Thoracic aorta (tissue), 2 donors: ENCODE data around the gene DEDD. TPM values are rescaled to one million over a fixed set of nuclear protein-coding genes. Genes with fewer than 3 reads are reported as not detected.

Source experiments
- ATAC-seq: fragments of 150-250 bp; one replicate; pipeline ENCODE4 v1.8.0; 2017; ENCODE audit warnings: low read depth; ENCODE audit not compliant: insufficient number of reproducible peaks, low FRiP score
- DNase-seq: peaks from one replicate; pipeline ENCODE4 v3.0.0-alpha.2; 2020; ENCODE audit warnings: low spot score
- H3K27ac ChIP-seq, 2 donors: fragments of 200-600 bp; sonication (generic); 1 replicate in 1 of 2; 2 replicates in 1 of 2; pipeline ENCODE4 v1.5.1; 2016; ENCODE audit warnings: mild to moderate bottlenecking in 2 of 2, moderate library complexity in 2 of 2
- H3K27me3 ChIP-seq: fragments of 200-600 bp; sonication (generic); replicated peaks from 2 replicates; pipeline ENCODE4 v1.6.0; 2016; ENCODE audit warnings: mild to moderate bottlenecking; ENCODE audit not compliant: insufficient read depth
- H3K36me3 ChIP-seq: fragments of 200-600 bp; sonication (generic); one replicate; pipeline ENCODE4 v1.5.1; 2016
- H3K4me1 ChIP-seq, 2 donors: fragments of 200-600 bp; sonication (generic); 1 replicate in 1 of 2; 2 replicates in 1 of 2; pipeline versions ENCODE4 v1.5.1 to v1.6.0; 2016; ENCODE audit warnings: low read depth in 2 of 2, mild to moderate bottlenecking in 1 of 2; ENCODE audit not compliant: control insufficient read depth in 1 of 2
- H3K4me3 ChIP-seq: fragments of 200-600 bp; sonication (generic); 2 replicates; pipeline ENCODE4 v1.5.1; 2016; ENCODE audit warnings: mild to moderate bottlenecking
- H3K9me3 ChIP-seq: fragments of 200-600 bp; sonication (generic); 2 replicates; pipeline ENCODE4 v1.5.1; 2016
- total RNA-seq, 2 donors: library from RNA; depleted of rRNA; stranded (reverse); fragments of >200 nt; gene quantifications; one replicate each; pipeline versions ENCODE4 v1.1.0 to v1.2.3, GENCODE V29; 2016
- TF ChIP-seq, protein P1 (sequence below): fragments of 200-600 bp; sonication (generic); IDR thresholded peaks from one replicate; pipeline ENCODE4 v1.5.1; 2019; ENCODE audit warnings: antibody characterized with exemption

The DEDD gene
- total RNA-seq, 2 donors from 2014 or later = 30.7 to 34.3 TPM

DNA sequence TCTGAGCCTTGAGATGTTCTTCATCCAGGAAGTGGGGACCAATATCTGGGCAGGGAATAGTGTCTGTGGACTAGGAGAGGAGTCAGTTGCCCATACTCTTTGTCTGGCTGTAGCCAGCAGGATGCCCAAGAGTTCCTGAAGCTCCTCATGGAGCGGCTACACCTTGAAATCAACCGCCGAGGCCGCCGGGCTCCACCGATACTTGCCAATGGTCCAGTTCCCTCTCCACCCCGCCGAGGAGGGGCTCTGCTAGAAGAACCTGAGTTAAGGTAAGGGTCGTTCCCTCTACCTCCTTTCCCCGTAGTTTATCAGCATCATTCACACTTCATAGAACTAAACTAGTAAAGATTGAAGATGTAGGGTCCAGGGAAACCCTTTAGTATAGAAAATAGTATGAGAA lies 30.3 kb upstream of the DEDD start:
- Histone ChIP-seq H3K27ac (no peak overlapping the region), H3K4me3 (no peak overlapping the region), H3K36me3 (peaks cover 7% of the 10 kb centered on the region), H3K4me1 (peaks cover 29 to 50% of the 10 kb centered on the region in 2 donors), H3K9me3 (no peaks in the 10 kb centered on the region), H3K27me3 (no peaks in the 10 kb centered on the region)
- TF ChIP-seq, protein P1, sequence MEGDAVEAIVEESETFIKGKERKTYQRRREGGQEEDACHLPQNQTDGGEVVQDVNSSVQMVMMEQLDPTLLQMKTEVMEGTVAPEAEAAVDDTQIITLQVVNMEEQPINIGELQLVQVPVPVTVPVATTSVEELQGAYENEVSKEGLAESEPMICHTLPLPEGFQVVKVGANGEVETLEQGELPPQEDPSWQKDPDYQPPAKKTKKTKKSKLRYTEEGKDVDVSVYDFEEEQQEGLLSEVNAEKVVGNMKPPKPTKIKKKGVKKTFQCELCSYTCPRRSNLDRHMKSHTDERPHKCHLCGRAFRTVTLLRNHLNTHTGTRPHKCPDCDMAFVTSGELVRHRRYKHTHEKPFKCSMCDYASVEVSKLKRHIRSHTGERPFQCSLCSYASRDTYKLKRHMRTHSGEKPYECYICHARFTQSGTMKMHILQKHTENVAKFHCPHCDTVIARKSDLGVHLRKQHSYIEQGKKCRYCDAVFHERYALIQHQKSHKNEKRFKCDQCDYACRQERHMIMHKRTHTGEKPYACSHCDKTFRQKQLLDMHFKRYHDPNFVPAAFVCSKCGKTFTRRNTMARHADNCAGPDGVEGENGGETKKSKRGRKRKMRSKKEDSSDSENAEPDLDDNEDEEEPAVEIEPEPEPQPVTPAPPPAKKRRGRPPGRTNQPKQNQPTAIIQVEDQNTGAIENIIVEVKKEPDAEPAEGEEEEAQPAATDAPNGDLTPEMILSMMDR = no peak
- no peak for DNase-seq
- ATAC-seq = no peak

DNA sequence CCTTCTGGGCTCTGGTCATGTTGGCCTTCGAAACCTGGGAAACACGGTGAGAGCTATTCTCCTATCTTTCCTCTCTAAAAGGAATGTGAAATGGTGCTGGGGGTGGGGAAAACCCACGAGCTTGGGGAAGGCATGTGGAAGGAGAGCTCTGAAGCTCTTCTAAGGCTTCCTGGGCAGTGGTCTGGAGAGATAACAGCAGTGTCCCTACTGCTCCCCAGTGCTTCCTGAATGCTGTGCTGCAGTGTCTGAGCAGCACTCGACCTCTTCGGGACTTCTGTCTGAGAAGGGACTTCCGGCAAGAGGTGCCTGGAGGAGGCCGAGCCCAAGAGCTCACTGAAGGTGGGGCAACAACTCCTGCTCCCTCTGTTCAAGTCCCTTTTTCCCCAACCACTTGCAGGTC lies 29.6 kb upstream of the DEDD start:
- peaks cover 7% of the 10 kb centered on the region for H3K36me3 ChIP-seq

DNA sequence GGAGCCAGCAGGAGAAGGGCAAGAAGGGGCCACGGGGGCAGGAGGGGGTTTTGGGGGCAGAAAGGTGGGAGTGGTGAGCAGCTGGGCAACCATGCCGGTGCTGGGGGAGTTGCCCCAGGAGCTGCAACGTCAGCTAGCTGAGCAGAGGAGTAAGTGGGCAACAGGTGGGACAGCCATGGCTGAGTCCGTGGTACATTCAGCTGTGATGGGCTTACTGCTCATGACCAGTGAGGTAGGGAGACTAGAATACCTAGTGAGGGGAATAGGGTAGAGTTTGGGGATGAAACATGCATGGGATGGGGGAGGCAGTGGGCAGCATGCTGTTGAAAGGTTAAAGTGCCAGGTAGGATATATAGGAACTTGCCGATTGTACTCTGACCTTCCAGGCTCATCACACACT lies 29.2 kb upstream of the DEDD start:
- TF ChIP-seq, protein P1 = no peak
- peaks cover 7% of the 10 kb centered on the region for H3K36me3 ChIP-seq
- no peak for DNase-seq

More for the DNA sequence above, 29.6 kb upstream of the DEDD start:
- TF ChIP-seq, protein P1 = no peak
- Histone ChIP-seq H3K27me3 (no peaks in the 10 kb centered on the region), H3K4me3 (no peak overlapping the region), H3K4me1 (peaks cover 26 to 42% of the 10 kb centered on the region in 2 donors), H3K27ac (no peak overlapping the region), H3K9me3 (no peaks in the 10 kb centered on the region)
- ATAC-seq = no peak
- no peak for DNase-seq

DNA sequence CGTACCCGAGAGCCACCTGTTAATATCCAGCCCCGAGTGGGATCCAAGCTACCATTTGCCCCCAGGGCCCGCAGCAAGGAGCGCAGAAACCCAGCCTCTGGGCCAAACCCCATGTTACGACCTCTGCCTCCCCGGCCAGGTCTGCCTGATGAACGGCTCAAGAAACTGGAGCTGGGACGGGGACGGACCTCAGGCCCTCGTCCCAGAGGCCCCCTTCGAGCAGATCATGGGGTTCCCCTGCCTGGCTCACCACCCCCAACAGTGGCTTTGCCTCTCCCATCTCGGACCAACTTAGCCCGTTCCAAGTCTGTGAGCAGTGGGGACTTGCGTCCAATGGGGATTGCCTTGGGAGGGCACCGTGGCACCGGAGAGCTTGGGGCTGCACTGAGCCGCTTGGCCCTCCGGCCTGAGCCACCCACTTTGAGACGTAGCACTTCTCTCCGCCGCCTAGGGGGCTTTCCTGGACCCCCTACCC lies 28.2 kb upstream of the DEDD start:
- Histone ChIP-seq H3K9me3 (no peaks in the 10 kb centered on the region), H3K27ac (no peak overlapping the region), H3K36me3 (peaks cover 7% of the 10 kb centered on the region), H3K4me1 (peaks cover 23 to 36% of the 10 kb centered on the region in 2 donors), H3K27me3 (no peaks in the 10 kb centered on the region), H3K4me3 (no peak overlapping the region)
- ATAC-seq (no peak), DNase-seq (no peak)
- TF ChIP-seq, protein P1 = no peak

More for the DNA sequence above, 29.2 kb upstream of the DEDD start:
- Histone ChIP-seq H3K9me3 (no peaks in the 10 kb centered on the region), H3K4me1 (peaks cover 23 to 38% of the 10 kb centered on the region in 2 donors), H3K27ac (no peak overlapping the region), H3K27me3 (no peaks in the 10 kb centered on the region), H3K4me3 (no peak overlapping the region)
- no peak for ATAC-seq

DNA sequence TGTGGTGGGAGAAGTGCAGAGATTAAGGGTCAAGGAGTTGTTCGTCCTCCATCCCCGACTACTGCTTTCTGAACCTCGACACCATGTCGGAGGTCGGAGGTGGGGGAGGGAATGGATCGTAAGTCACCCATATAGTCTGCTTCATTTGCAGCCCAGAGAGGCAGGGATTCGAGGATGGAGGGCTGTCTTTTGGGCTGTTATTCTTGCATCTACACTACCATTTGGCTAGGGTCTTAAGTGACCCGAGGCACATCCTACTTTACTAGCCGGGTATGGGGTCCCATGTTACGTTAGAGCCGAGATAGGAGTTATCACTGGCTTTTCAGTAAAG lies 27.4 kb upstream of the DEDD start:
- peaks cover 7% of the 10 kb centered on the region for H3K36me3 ChIP-seq
- H3K4me3 ChIP-seq = peak overlapping the region; percentile 79
- DNase-seq (no peak), ATAC-seq (no peak)
- TF ChIP-seq, protein P1 = no peak
- peaks cover 17 to 34% of the 10 kb centered on the region in 2 donors for H3K4me1 ChIP-seq
- peak overlapping the region; percentile 70 to 79 for H3K27ac ChIP-seq
- no peaks in the 10 kb centered on the region for H3K27me3 ChIP-seq
- H3K9me3 ChIP-seq = no peaks in the 10 kb centered on the region
